HG03066 (cell line): ENCODE results near the gene STUM.

Experiments used
- ATAC-seq: cut with Tn5 transposase; IDR thresholded peaks from one replicate; pipeline ENCODE4 v1.9.1; 2021; ENCODE audit warnings: low read depth; ENCODE audit not compliant: unreplicated experiment

Gene STUM

GRCh38 chr1:226557424-226557823, 8.9 kb downstream of the STUM start:
- ATAC-seq, result no peak

- ATAC-seq, result no peak
Measured at GRCh38 chr1:226558036-226558650, 9.6 kb downstream of the STUM start.

- ATAC-seq, result no peak
Measured at GRCh38 chr1:226560243-226560642, 11.7 kb downstream of the STUM start.

- ATAC-seq, result no peak
Measured at GRCh38 chr1:226562989-226563388, 14.4 kb downstream of the STUM start.

- no peak for ATAC-seq
Measured at GRCh38 chr1:226563666-226564065, 15.1 kb downstream of the STUM start.

GRCh38 chr1:226565476-226565875, 16.9 kb downstream of the STUM start:
- ATAC-seq, result no peak

GRCh38 chr1:226566234-226566633, 17.7 kb downstream of the STUM start:
- no peak for ATAC-seq

- ATAC-seq, result no peak
Measured at GRCh38 chr1:226566760-226567159, 18.2 kb downstream of the STUM start.

GRCh38 chr1:226568077-226568831, 19.7 kb downstream of the STUM start:
- ATAC-seq, result no peak

- no peak for ATAC-seq
Measured at GRCh38 chr1:226568975-226569741, 20.6 kb downstream of the STUM start.

- no peak for ATAC-seq
Measured at GRCh38 chr1:226569879-226570547, 21.4 kb downstream of the STUM start.

GRCh38 chr1:226571893-226572292, 23.3 kb downstream of the STUM start:
- ATAC-seq, result no peak

GRCh38 chr1:226572325-226572726, 23.8 kb downstream of the STUM start:
- no peak for ATAC-seq

- no peak for ATAC-seq
Measured at GRCh38 chr1:226574044-226574443, 25.5 kb downstream of the STUM start.

GRCh38 chr1:226574591-226575435, 26.2 kb downstream of the STUM start:
- no peak for ATAC-seq

- no peak for ATAC-seq
Measured at GRCh38 chr1:226575436-226575720, 26.8 kb downstream of the STUM start.

GRCh38 chr1:226575739-226576378, 27.3 kb downstream of the STUM start:
- ATAC-seq, result no peak

GRCh38 chr1:226576601-226577000, 28.0 kb downstream of the STUM start:
- ATAC-seq, result no peak

GRCh38 chr1:226577401-226578180, 29.0 kb downstream of the STUM start:
- ATAC-seq, result no peak
